DOHH2 (cell line): ENCODE measurements around the gene PEG3.

Experiments
- EZH2phosphoT487 ChIP-seq: fragments of 200-600 bp; sonication (generic); IDR thresholded peaks from 2 replicates; pipeline ENCODE4 v1.6.1; 2017; ENCODE audit warnings: borderline replicate concordance, mild to moderate bottlenecking, antibody characterized with exemption, low read length, moderate library complexity, mixed read lengths
- TF ChIP-seq, protein P1 (sequence below): fragments of 200-600 bp; sonication (generic); IDR thresholded peaks from one replicate; pipeline ENCODE4 v1.5.1; 2014; ENCODE audit warnings: antibody characterized with exemption, mild to moderate bottlenecking, low read depth, low read length; ENCODE audit not compliant: poor library complexity, severe bottlenecking

DNA sequence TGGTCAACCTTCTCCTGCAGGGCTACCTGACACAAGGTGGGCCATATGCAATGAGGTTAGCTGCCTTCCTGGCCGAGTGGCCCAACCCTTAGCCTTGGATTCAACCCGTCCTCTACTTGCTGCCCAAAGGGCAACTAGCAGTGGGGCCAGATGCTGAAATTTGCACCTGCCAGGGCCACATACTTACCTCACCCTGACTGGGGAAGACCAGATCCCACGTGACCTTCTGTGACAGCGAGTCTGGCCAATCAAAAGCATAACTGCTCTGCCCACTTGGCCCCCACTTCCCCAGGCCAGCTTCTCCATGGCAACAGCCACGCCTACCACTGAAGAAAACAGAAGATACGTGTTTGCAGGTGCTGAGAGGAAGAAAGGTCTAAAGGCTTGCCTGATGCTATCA, 10.9 kb downstream of the PEG3 start:
- TF ChIP-seq, protein P1, sequence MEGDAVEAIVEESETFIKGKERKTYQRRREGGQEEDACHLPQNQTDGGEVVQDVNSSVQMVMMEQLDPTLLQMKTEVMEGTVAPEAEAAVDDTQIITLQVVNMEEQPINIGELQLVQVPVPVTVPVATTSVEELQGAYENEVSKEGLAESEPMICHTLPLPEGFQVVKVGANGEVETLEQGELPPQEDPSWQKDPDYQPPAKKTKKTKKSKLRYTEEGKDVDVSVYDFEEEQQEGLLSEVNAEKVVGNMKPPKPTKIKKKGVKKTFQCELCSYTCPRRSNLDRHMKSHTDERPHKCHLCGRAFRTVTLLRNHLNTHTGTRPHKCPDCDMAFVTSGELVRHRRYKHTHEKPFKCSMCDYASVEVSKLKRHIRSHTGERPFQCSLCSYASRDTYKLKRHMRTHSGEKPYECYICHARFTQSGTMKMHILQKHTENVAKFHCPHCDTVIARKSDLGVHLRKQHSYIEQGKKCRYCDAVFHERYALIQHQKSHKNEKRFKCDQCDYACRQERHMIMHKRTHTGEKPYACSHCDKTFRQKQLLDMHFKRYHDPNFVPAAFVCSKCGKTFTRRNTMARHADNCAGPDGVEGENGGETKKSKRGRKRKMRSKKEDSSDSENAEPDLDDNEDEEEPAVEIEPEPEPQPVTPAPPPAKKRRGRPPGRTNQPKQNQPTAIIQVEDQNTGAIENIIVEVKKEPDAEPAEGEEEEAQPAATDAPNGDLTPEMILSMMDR, result no peak
- no peak for TF ChIP-seq EZH2phosphoT487
